COLO829 (cell line): ENCODE results near the gene ARRDC3.
A peak's percentile ranks its signal among the peaks of the same experiment; 100 is the strongest.

Experiments
- DNase-seq: peaks from one replicate; pipeline ENCODE4 v3.0.0; 2012; ENCODE audit warnings: low spot score

ARRDC3 gene

GRCh38 chr5:91384671-91385430 lies 1.7 kb upstream of the ARRDC3 start:
- DNase-seq = peak; percentile 66

- no peak for DNase-seq
Observed at GRCh38 chr5:91383956-91384300, 811 bp upstream of the ARRDC3 start.

GRCh38 chr5:91382530-91383026 lies 539 bp downstream of the ARRDC3 start:
- no peak for DNase-seq

GRCh38 chr5:91381774-91382359 lies 1.2 kb downstream of the ARRDC3 start:
- DNase-seq = no peak

GRCh38 chr5:91381239-91381773 lies 1.8 kb downstream of the ARRDC3 start:
- DNase-seq = no peak

GRCh38 chr5:91380491-91381238 lies 2.5 kb downstream of the ARRDC3 start:
- DNase-seq = peak; percentile 75

GRCh38 chr5:91379914-91380490 lies 3.1 kb downstream of the ARRDC3 start:
- DNase-seq = peak; percentile 72

GRCh38 chr5:91379246-91379913 lies 3.7 kb downstream of the ARRDC3 start:
- DNase-seq = no peak

- DNase-seq = no peak
Observed at GRCh38 chr5:91378752-91379211, 4.3 kb downstream of the ARRDC3 start.

GRCh38 chr5:91374893-91375520 lies 8.1 kb downstream of the ARRDC3 start:
- DNase-seq = no peak

- no peak for DNase-seq
Observed at GRCh38 chr5:91373600-91373999, 9.5 kb downstream of the ARRDC3 start.

GRCh38 chr5:91373006-91373405 lies 10.1 kb downstream of the ARRDC3 start:
- no peak for DNase-seq

- DNase-seq = no peak
Observed at GRCh38 chr5:91369480-91369879, 13.6 kb downstream of the ARRDC3 start.

- DNase-seq = no peak
Observed at GRCh38 chr5:91367908-91368648, 15.0 kb downstream of the ARRDC3 start.

GRCh38 chr5:91367344-91367743 lies 15.8 kb downstream of the ARRDC3 start:
- no peak for DNase-seq

GRCh38 chr5:91366551-91366950 lies 16.6 kb downstream of the ARRDC3 start:
- no peak for DNase-seq

GRCh38 chr5:91365498-91365897 lies 17.6 kb downstream of the ARRDC3 start:
- no peak for DNase-seq

GRCh38 chr5:91362935-91363334 lies 20.2 kb downstream of the ARRDC3 start:
- no peak for DNase-seq

GRCh38 chr5:91361790-91362189 lies 21.3 kb downstream of the ARRDC3 start:
- DNase-seq = no peak

- DNase-seq = no peak
Observed at GRCh38 chr5:91361055-91361701, 21.9 kb downstream of the ARRDC3 start.
